Right lobe of liver (tissue), 6 donors: ENCODE results near the gene SRPRB. TPM values are rescaled to one million over a fixed set of nuclear protein-coding genes. Genes with fewer than 3 reads are reported as not detected.
A peak's percentile ranks its signal among the peaks of the same experiment; 100 is the strongest.

Source experiments
- ATAC-seq, 4 donors: fragments of 200-7000 bp; cut with Tn5 transposase; one replicate each; pipeline ENCODE4 v1.9.1; 2020; ENCODE audit warnings: mild to moderate bottlenecking in 4 of 4, moderate library complexity in 4 of 4
- DNase-seq, 3 donors: peaks; one replicate each; pipeline ENCODE4 v3.0.0-alpha.2; 2020
- H3K27ac ChIP-seq, 3 donors: fragments of 200-600 bp; one replicate each; pipeline ENCODE4 v1.8.0; 2022
- H3K27me3 ChIP-seq, 2 donors: fragments of 200-600 bp; one replicate each; pipeline ENCODE4 v1.8.0; 2022
- H3K36me3 ChIP-seq, 4 donors: fragments of 200-600 bp; sonication (generic) in 1 of 4; one replicate each; pipeline versions ENCODE4 v1.5.1 to v1.8.0; 2017 to 2022; ENCODE audit warnings: control low read depth in 1 of 4
- H3K4me1 ChIP-seq, 4 donors: fragments of 200-600 bp; sonication (generic) in 1 of 4; one replicate each; pipeline versions ENCODE4 v1.5.1 to v1.8.0; 2017 to 2022; ENCODE audit warnings: control low read depth in 1 of 4
- H3K4me3 ChIP-seq, 3 donors: fragments of 200-600 bp; one replicate each; pipeline ENCODE4 v1.8.0; 2022
- H3K9me3 ChIP-seq, 4 donors: fragments of 200-600 bp; sonication (generic) in 1 of 4; one replicate each; pipeline versions ENCODE4 v1.5.1 to v1.8.0; 2017 to 2022; ENCODE audit warnings: control low read depth in 1 of 4
- POLR2A ChIP-seq: fragments of 450-650 bp; IDR thresholded peaks from one replicate; pipeline ENCODE4 v1.6.1; 2017; ENCODE audit warnings: antibody characterized with exemption, mild to moderate bottlenecking
- WGBS: methylation state at CpG from one replicate; pipeline ENCODE4 v1.1.6; 2018; ENCODE audit warnings: low coverage, low lambda C conversion rate; ENCODE audit not compliant: insufficient coverage; ENCODE audit errors: missing lambda C conversion rate; 5-methylcytosine and 5-hydroxymethylcytosine counted together
- intact Hi-C, 2 donors: fragments of 100-400 bp; cut with DNase I; formaldehyde crosslinking; loops; one replicate each; pipeline versions ENCODE4 v1.11.2 to v1.14.1; 2022
- long read RNA-seq: library from polyadenylated mRNA; unstranded; transcript quantifications from one replicate; pipeline ENCODE4 v2.0.0, GENCODE V29; 2019
- total RNA-seq, 6 experiments: library from RNA; depleted of rRNA in 2 of 6; stranded (reverse); fragments of >200 nt in 2 of 6; fragmentation: NEBNext Ultra II Directional in 3 of 6; extraction: Animal tissue kit (Norgen Biotek cat#: 25700) in 3 of 6; gene quantifications; one replicate each; pipeline versions ENCODE4 v1.1.0 to v1.2.4, GENCODE V29; 2016 to 2023
- TF ChIP-seq, protein P1 (sequence below), 4 donors: fragments of 200-600 bp in 3 of 4; fragments of 450-650 bp in 1 of 4; IDR thresholded peaks; one replicate each; pipeline versions ENCODE4 v1.5.1 to v1.8.0; 2016 to 2022; ENCODE audit warnings: antibody characterized with exemption in 4 of 4, mild to moderate bottlenecking in 2 of 4
- donor health status: DM: no; HTN: yes; CAD: no.
- donor health status: DM: no; HTN: no; CAD: no.
- donor health status: DM: no; HTN: no; CAD: no.
- donor health status: DM: no; HTN: yes; CAD: no.
- donor health status: DM: no; HTN: yes; CAD: no.

Gene SRPRB, protein sequence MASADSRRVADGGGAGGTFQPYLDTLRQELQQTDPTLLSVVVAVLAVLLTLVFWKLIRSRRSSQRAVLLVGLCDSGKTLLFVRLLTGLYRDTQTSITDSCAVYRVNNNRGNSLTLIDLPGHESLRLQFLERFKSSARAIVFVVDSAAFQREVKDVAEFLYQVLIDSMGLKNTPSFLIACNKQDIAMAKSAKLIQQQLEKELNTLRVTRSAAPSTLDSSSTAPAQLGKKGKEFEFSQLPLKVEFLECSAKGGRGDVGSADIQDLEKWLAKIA
- total RNA-seq = 10 to 100 TPM; 48.1 to 78.5 (median 56.4) TPM
- long read RNA-seq, partial matches to known transcripts = 29 of 34 reads
- long read RNA-seq, other reads (novel, unspliced or antisense) = 5 of 34 reads

DNA sequence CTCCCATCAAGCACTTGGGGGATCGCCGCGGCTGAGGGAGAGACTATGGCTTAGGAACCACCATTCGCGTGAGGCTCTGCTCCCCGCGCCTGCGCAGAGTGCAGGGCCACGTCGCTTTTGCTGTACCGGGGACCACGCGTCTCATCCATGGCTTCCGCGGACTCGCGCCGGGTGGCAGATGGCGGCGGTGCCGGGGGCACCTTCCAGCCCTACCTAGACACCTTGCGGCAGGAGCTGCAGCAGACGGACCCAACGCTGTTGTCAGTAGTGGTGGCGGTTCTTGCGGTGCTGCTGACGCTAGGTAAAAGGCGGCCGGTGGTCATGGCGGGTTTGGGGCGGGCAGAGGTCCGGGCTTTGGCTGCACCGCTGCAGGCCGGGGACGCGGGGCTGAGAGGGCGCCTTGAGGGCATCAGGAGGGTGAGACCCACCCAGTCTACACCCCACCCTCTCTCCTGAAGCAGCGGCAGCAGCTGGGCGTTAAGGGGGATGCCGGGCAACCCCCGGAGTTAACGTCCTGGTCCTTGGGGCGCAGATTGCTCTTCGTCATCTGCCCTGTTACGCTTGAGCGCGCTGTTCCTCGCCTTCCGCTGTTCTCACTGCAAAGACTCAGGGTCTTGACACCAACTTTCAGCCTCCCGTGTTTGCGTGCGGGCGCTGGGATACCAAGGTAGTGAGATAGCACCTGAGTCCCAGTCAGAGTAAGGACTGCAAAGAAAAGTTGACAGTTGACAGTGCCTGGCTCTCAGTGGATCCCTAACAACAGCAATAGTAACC is at the start of gene SRPRB:
Gene SRPRB (plus strand): TSS at position 114 of the 774 bp plus-strand sequence. CDS start 34 bp downstream, at position 148.
- ATAC-seq (peak; percentile 100), DNase-seq (peak; percentile 97)
- H3K4me1 ChIP-seq = no peaks in the 10 kb centered on the region
- peak within 1 kb of the TSS in 2 of 3 donors; percentile 45 to 65 for H3K27ac ChIP-seq
- peaks cover 0 to 14% (median 7%) of the 10 kb centered on the region in 4 donors for H3K36me3 ChIP-seq
- peak; percentile 77 for TF ChIP-seq POLR2A
- TF ChIP-seq, protein P1, sequence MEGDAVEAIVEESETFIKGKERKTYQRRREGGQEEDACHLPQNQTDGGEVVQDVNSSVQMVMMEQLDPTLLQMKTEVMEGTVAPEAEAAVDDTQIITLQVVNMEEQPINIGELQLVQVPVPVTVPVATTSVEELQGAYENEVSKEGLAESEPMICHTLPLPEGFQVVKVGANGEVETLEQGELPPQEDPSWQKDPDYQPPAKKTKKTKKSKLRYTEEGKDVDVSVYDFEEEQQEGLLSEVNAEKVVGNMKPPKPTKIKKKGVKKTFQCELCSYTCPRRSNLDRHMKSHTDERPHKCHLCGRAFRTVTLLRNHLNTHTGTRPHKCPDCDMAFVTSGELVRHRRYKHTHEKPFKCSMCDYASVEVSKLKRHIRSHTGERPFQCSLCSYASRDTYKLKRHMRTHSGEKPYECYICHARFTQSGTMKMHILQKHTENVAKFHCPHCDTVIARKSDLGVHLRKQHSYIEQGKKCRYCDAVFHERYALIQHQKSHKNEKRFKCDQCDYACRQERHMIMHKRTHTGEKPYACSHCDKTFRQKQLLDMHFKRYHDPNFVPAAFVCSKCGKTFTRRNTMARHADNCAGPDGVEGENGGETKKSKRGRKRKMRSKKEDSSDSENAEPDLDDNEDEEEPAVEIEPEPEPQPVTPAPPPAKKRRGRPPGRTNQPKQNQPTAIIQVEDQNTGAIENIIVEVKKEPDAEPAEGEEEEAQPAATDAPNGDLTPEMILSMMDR (IDR thresholded peaks at IDR 0.05) = no peak
- no peaks in the 10 kb centered on the region for H3K27me3 ChIP-seq
- intact Hi-C loops = no loop called here
- WGBS = 2% methylated on average over 15 of the region's 53 CpGs
- H3K9me3 ChIP-seq = no peaks in the 10 kb centered on the region
- H3K4me3 ChIP-seq = peak within 1 kb of the TSS; percentile 78 to 95 (median 91)

DNA sequence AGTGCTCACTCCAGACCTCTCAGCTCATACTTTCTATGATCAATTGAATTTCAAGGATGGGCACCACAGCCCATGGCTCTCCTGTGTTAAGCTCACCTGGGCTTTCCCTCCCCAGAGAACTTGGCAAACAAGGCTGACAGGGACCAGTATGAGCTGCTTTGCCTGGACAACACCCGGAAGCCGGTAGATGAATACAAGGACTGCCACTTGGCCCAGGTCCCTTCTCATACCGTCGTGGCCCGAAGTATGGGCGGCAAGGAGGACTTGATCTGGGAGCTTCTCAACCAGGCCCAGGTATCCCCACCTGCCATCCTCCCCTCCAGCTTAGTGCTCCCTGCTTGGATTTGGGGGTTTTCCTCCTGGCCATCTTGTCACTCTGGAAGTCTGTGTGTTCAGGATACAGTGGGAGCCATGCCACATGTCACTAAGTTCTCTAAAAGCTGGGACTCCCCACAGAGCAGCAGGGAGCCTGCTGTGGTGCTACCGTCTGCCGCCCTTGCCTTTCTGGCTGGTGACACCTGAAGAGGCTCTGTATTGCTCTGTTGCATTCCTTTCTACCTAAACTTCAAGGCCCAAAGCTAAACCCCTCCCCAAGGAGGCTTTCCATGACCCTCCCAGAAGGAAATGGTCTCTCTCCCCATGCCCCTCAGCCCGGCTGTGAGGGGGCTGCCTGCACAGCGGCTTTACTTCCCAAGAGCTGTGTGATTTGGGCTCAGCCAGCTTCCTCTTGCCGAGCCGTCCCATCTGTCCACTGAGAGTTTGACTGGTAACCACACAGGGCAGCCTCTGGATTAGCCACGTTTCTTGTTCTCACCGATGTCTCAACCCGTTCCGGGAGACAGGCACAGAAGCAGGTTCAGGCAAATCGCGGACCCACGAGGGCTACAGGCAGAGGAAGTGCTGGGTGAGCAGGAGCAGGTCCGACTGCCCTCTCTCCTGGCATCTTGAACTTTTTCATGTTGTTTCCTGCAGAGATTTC is 48.6 kb upstream of the SRPRB start:
- Histone ChIP-seq H3K4me1 (peaks cover 0 to 6% (median 0%) of the 10 kb centered on the region in 4 donors), H3K27me3 (no peaks in the 10 kb centered on the region), H3K9me3 (no peaks in the 10 kb centered on the region), H3K36me3 (peaks cover 0 to 100% (median 46%) of the 10 kb centered on the region in 4 donors), H3K27ac (no peak overlapping the region), H3K4me3 (no peak overlapping the region)
- ATAC-seq (peak; percentile 1 to 39 (median 2)), DNase-seq (peak in 1 of 3 donors; percentile 65)
- no peak for TF ChIP-seq POLR2A
- TF ChIP-seq, protein P1 (IDR thresholded peaks at IDR 0.05) = no peak
- intact Hi-C loops = no loop called here
- 36% methylated on average over 8 of the region's 20 CpGs for WGBS

DNA sequence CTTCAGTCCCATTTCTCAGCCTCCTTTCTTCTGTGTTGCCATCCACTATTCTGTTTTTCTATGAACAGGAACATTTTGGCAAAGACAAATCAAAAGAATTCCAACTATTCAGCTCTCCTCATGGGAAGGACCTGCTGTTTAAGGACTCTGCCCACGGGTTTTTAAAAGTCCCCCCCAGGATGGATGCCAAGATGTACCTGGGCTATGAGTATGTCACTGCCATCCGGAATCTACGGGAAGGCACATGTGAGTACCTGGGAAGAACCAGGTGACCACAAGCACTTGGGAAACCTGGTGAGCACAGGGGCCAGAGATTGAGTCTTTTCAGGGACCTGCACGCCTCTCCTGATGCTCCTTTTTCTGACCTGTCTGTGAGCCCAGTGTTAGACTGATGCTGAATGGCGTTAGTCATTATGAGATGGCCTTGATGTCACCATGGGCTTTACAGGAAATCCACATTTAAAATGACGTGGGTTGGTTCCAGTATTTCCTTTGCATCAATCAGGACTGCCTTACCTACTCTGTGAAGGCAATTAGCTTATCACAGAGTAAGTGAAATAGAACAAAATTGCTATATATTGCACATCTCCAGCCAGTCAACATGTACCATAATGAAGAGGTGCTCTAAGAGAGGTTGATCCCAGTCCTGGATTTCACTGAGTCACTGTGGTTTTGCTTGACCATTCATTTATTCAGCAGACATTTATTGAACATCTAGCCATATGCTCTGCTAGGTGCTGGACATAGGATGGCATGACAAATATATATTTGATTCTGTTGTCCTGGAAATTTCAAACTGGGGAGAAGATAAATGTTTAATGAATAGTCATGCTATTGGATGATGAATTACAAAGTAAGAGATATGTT is 47.7 kb upstream of the SRPRB start:
- Histone ChIP-seq H3K9me3 (no peaks in the 10 kb centered on the region), H3K36me3 (peaks cover 0 to 100% (median 45%) of the 10 kb centered on the region in 4 donors), H3K27ac (no peak overlapping the region), H3K4me3 (no peak overlapping the region), H3K27me3 (no peaks in the 10 kb centered on the region), H3K4me1 (no peaks in the 10 kb centered on the region)
- DNase-seq (no peak), ATAC-seq (peak in 1 of 4 donors; percentile 6)
- no peak for TF ChIP-seq POLR2A
- TF ChIP-seq, protein P1 (IDR thresholded peaks at IDR 0.05) = no peak
- WGBS = 38% methylated on average over 5 of the region's 6 CpGs
- intact Hi-C loops = no loop called here
